NCI-H1694 (cell line): ENCODE measurements around the gene ATP6V1F.

ENCODE experiments used
- DNase-seq: peaks from one replicate; lab custom pipeline; 2025; lab: John Stamatoyannopoulos, UW

Gene ATP6V1F

DNA sequence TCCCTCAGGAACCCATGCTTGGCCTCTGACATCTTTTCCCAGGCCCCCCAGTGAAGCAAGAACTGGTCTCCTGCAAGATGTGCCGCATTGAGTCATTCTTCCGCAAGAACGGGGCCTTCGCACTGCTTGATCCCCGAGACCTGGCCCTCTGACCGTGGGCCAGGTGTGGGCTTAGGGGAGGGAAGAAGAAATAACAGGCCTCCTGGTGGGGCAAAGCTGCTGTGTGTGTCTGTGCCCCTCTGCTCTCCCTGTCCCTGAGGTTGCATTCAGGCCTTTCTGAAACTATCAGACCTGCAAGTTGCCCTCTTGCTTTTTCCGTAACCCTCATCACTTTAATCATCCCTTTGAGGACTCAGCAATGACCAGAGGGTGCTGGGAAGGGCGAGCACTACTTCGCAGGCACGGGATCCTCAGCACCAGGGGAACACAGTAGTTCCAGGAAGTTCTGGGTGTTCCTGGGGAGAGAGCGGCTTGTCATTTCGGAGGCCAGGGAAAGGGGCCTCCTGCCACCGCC lies 6.0 kb downstream of the ATP6V1F start:
- no peak for DNase-seq

DNA sequence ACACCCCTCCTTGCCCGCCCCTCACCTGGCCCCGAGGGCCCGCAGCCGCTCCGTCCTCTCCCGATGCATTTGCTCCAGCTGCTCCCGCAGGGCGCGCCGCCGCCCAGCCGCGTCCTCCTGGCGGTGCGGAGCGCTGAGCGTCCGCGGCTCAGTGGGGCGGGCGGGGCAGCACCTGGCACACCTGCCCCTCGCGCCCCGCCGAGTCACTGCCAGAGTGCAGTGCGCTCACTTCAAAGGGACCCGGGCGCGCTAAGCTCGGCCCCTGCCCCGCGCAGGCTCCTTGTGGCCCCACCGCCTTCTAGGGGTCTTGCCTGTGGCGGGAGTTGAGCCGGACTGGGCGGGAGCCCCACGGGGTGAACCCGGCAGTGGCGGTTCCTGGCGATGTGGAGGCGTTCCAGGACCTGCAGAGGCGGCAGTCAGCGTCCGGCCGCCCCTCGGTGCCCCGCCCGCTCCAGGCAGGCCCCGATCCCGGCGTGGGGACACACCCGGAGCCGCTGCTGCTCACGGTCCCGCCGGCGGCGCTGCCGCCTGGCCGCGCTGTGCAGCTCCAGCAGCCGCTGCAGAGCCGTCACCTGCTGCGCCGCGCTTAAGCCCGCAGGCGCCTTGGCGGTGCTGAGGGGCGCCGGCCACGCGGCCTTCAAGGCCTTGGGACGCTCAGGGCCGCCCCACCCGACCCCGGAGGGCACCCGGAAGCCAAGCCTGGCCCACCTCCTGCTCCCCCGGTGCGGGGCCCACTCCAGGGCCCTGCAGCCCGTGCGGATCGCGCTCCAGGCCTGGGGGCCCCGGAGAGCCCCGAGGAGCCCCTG lies 6.7 kb downstream of the ATP6V1F start:
- no peak for DNase-seq

DNA sequence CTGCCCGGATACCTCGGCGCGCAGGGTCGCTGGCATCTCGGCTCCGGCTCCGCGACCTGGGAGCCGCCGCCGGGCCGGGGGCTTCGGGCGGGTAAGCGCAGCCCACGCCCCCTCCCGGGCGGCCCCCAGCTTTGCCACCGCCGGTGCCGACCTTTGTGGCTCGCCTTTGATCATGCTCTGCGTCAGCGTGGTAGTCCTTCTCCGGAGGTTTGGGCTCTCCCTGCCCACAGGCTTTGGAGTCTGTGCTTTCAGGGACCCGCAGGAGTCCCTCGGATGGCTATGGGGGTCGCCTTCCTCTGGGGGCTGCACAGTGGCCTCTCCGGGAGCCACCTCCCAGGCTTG lies 7.3 kb downstream of the ATP6V1F start:
- DNase-seq, result no peak

DNA sequence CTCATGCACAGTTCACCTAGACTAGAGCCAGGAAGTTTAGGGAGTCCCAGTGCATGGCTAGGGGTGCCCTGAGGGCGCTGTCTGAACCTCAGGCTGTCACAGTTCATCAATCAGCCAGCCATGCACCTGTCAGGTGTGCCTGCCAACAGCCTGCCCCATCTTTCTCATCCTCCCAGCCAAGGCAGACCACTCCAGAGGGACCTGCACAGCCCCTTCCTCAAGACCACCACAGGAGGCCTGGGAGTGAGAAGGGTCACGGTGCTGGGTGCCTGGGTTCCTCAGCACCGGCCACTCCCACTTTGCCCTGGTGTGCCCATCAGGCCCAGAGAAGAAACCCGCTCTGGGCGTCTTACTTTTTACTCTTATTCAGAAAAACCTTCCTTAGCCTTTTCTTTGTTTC lies 8.4 kb downstream of the ATP6V1F start:
- DNase-seq, result no peak

DNA sequence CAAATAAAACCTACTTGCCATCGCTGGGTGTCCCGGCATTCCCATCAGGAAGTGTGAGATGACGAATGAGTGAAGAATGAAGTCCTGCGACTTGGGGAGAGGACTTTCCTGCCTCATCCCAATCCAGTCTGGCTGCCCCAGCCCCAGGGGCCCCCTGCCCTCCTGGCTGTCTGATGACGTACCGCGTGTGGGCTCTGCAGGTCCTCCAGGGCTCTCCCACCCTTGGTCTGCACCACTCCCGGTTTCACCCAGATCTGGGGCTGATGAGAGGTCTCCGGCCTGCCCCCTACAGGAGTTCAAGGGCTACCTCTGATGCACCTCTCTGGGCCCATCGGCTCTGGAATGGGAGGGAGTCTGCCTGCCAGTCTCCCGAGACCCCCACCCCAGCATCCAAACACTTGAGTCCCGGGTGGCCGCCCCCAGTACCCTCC lies 9.8 kb downstream of the ATP6V1F start:
- DNase-seq, result no peak

DNA sequence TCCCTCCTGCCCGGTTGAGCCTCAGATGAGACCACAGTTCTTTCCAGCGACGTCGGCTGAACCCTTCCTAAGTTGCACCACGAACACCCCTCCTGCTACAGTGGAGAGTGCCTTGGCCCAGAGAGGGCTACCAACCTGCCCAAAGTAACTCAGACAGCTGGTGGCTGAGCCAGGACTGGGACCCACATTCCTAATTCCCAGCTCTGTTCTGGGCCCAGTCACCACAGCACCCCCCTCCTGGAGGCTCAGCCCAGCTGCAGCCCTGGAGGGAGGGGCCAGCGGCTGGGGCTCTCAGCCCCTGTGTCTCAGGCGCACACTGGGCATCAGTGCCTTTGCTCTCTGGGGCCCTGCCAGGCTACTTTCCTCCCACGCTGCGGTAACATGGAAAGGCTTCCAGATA lies 10.6 kb downstream of the ATP6V1F start:
- no peak for DNase-seq

DNA sequence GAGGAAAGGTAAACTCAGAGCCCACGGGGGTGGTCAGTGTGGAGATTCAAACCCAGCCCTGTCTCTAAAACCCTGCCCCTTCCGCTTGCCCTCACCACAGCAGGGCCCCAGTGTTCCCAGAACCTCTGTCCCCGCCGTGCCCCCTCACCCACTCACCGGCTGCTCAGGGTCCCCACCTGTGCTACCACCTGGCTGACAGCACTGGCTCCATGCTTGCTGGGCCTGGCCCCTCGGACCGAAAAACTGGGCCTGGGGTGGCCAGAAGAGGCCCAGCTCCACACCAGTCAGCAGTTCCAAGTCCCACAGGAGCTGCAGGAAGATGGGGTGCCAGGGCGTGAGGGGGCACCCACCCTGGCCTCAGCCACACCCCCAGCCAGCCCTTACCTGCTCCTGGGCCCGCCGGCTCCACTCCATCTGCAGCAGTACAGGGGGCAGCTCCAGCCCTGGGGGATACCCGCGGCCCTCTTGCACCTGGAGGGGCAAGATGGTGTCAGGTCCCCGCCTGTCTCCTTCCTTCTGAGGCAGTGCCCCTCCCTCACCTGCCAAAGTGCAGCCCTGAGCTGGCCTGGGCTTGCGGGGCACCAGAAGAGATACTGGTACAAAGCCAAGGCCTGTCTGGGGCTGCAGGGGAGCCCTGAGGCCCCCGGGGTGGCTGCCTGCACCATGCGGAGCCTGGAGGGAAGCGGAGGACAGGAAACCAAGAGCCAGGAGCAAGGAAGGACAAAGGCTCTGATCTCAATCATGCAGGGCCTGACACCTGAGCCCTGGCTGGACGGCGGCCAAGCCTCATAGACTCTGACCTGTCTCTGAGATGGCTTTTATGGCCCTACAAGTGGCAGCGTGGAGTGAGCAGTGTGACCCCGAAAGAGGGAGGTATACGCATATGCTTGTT lies 11.7 kb downstream of the ATP6V1F start:
- DNase-seq, result no peak

DNA sequence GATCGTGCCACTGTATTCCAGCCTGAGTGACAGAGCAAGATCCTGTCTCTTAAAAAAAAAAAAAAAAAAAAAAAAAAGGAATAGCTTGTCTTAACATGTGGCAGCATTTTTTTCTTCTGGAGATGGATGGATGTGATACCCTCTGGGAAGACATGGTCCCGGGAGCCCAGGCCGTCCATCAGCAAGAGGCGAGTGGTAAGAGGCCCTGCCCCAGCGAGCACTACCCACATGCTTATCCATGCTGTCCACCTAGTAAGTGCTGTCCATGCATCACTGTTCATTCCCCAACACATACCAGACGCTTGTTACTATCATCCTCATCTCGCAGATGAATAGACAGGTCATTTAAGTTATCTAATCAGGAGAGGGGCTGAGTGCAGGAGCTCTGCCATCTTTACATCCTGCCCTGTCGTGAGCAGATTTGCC lies 12.9 kb downstream of the ATP6V1F start:
- DNase-seq, result no peak

DNA sequence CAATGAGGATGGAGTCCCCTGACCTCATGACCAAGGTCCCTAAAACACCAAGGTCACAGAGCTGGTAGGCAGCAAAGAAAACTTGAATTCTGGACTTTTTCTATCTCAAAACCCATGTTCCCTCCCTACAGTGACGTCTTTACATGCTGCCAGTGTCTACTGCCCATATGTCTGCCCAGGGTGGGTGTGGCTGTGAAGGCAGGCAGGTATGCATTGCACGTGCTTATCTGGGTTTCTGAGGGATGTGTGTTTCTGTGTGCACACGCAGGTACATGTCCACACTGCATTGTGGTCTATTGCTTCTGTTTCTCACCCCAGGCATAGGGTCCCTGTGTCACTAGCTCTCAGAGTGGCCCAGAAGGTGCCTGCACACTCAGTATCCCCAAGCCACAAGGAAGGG lies 13.5 kb downstream of the ATP6V1F start:
- DNase-seq, result no peak

DNA sequence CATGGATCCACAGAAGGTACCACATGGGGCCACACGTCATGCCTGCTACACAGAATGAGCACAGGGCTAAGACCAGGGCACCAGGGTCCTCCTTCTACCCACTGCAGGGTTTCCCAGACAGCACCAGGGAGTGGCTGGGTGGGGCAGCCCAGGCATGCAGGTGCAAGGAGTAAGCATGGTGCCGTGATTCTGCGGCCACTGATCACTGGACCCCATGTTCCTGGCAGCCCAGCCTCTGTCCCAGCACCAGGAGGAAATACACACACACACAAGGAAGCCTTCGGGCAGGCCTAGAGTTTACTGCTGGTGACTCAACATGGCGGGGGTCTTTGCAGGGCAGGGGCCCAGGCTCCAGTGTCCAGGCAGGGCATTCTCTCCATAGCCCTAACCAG lies 13.9 kb downstream of the ATP6V1F start:
- DNase-seq, result no peak

DNA sequence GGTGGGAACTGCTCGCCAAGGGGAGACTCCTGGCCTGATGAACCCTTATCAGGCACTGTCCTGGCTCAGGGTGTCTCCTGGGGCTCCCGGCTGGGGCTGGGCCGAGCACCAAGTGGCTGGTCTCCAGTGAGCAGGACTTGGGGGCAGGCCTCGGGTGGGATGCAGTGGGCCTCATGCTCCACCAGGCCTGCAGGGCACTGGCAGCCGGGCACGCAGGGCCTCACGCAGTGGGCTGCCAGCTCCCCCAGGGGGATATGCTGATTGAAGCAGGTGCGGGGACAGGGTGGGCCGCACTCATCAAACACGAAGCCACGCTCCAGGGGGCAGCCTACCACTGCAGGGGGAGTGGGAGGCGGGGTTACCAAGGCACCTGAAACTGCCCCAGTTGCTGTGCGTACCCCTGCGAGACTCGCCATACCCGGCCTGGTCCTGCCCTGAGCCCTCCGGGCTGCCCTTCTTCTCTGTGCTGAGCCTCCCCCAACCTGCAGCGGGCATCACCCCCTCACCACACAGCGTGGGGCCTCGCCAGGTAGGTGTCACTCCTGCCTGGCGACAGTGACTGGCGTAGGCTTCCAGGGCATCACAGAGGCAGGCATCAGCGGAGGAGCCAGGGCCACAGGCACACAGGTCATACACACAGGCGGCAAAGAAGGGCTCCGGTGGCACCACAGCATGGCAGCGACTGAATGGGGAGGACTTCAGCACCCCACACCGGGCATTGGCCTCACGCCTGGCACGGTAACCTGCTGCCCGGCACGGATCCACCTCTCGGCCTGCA lies 14.5 kb downstream of the ATP6V1F start:
- DNase-seq, result no peak

DNA sequence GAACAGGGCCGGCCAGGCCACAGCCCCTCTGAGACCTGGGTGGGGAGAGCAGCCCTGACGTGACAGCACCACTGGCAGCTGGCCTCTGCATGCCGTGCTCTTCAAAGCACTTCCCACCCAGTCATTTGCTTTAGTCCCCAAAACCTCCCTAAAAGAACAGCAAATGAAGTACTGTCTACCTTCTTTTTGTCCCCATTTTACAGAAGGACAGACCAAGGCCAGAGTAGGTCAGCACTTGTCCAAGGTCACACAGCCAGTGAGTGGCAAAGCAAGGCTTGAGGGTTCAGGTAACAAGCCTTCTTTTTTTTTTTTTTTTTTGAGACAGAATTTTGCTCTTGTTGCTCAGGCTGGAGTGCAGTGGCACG lies 15.1 kb downstream of the ATP6V1F start:
- no peak for DNase-seq

DNA sequence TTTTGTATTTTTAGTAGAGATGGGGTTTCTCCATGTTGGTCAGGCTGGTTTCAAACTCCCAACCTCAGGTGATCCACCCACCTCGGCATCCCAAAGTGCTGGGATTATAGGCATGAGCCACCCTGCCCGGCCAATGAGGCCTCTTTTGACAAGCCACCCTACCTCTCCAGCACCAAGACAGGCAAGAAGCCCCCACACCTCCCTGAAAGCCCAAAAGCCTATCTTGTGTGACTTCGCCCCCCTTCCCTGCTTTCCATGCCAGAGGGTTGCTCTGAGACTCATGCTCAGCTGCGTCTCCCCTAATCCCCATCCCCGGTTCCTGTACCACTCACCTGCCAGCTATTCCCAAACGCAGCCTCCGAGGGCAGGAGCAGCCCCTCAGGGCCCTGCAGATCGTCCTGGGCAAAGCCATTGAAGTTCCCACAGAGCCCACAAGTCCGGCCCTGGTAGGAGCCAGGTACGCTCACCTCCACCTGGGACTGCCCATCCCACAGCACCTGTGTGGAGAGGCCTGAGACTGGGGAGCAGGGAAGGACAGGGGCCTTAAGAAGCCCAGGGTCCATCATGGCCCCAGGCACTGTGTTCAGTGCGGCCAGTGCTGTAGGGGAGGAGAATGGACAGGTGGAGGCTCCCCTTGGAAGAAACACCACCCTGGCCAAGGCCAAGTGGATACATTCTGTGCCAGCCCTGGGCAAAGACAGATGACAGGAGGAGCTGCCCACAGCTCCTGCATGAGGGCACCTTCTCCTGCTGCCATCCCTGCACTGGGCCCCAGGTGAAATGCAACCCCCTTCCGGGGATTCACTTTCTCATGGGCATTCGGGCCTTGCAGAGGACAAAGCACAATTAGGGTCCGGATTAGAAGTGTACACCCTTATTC lies 15.8 kb downstream of the ATP6V1F start:
- DNase-seq, result no peak

DNA sequence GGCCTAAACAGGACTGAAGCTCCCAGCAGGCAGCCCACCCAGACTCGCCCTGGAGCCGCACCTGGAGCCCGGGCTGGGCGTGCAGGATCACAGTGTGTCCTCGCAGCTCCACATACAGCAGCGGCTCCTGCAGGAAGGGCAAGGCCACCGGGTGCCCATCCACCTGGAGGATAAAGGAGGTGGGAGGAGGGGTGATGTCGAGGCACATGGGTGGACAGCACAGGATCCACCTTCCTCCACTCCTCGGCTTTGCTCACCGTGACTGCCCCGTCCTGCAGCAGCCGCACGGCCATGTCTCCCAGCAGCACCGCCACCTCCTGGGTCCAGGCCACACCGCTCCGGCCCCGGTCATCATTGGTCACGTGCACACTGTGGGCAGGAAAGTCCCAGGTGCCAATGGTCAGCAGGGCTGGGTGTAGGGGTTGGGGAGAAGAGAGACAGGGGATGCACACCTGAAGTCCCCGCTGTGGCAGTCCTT lies 16.8 kb downstream of the ATP6V1F start:
- DNase-seq, result no peak

DNA sequence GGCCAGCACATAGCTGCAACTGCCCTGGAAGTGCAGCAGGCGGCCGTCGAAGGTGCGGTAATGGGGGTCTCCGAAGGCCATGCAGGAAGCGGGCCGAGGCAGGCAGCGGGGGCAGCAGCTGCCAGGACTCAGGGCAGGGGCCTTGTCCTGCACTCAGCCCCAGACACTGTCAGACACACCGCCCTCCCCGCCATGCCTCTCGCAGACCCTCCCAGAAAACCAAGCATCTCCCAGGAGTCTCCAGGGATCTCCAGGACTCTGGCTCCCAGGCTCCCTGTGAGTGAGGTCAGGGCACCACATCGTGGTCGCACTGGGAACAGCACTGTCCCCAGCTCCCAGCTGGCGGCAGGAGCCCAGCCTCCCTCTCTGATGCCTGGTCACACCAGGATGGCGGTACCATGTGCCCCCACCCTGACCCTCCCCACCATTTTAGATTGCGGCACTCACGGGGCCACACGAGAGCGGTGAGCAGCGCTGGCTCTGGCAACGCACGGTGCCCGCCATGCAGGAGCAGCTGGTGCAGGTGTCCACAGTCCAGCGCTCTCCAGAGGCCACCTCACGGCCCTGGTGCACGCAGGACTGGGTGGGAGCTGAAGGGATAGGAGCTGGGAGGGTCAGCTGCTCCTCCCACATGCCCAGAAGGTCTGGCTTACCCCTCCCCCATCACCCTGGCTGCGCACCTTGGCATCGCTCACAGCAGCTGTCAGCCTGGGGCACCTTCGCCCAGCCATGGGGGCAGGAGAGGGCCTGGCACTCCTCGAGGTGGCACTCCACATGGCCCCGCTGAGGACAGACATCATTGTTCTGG lies 17.5 kb downstream of the ATP6V1F start:
- peak; percentile 75 for DNase-seq

DNA sequence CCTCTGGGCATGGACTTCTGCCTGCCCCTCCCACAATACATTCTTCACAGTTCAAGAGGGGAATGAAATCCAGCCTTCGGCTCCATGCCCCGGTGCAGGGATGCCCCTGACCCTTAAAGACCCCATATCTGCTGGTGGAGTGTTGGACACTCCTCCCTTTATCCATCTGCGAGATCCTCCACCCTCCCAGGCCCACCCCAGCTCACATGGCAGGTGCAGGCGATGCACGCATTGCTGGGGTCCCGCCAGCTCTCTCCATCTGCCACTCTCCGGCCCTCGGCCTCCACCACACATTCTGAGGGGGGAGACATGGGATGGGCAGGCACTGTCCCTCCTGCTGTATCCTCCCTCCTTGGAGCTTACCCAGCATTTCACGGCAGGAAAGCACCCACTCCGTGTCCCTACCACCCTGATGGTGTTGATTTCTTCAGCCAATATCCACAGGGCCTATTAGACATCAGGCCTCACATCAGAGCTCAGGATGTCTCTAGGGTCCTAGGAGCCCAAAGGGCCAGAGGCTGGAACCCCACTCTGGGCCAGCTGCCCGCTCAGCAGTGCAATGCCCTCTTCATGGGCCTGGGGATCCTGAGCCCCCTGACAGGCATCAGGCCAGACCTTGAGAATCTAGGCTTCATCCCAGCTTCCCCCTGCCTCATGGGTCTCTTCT lies 18.3 kb downstream of the ATP6V1F start:
- no peak for DNase-seq

DNA sequence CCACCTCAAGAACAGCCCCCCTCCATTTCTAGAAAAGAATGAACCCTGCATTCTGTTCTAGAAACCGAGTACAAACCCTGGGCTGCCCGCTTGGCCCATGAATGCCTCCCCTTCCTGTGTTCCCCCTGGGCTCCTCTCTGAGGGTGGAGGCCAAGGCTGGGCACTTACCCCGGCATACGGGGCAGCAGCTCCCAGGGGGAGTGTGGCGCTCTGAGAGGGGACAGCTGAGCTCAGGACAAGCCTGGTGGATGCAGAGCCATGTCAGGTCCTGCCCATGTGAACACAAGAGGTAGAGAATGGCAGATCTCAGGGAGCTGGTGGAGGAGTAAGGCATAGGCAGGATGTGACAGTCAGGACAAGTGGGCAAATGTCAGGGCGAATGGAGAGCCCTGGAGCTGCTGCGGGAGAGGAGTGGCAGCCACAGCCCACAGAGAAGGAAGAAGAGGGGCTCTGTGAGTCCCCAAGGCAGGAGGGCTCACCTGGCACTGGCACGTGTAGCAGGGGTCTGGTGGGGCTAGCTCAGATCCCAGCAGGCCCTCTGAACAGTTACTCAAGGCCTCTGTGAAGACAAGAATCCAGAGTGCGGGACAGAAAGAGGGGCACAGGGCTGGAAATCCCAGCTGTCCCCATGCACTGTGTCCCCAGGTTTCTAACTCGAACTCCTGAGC lies 18.9 kb downstream of the ATP6V1F start:
- no peak for DNase-seq

DNA sequence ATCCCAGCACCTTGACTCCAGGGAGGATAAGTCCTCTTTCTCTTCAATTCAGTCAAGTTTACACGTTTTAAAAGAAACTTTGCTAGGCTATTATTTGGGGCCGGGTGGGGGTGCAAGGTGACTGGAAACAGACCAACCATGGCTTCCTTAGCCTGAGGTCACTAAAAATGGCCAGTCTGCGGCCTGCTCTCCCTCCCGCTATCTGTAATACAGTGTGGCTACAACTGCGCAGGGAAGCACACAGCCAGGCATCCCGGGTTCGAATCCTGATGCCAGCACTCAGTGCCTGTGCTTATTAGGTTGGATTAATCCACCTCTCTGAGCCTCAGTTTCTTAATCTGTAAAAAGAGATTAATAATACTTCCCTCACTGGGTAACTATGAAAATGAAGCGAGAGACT lies 19.5 kb downstream of the ATP6V1F start:
- DNase-seq, result no peak
